ENCODE results near the gene KNDC1.

- TF ChIP-seq ZSCAN18 (tag by site-specific recombination; IDR thresholded peaks at IDR 0.05) (no peak), ZFP37 (tag by site-specific recombination; IDR thresholded peaks at IDR 0.05) (no peak), ZNF747 (tag by site-specific recombination; IDR thresholded peaks at IDR 0.05) (no peak), ZNF629 (tag by site-specific recombination; IDR thresholded peaks at IDR 0.05) (no peak)
Observed at GRCh38 chr10:133178357-133179127, 18.5 kb downstream of the KNDC1 start.
